HG03442 (cell line): ENCODE measurements around the gene HEPN1.

ENCODE experiments used
- ATAC-seq: cut with Tn5 transposase; IDR thresholded peaks from one replicate; pipeline ENCODE4 v1.9.1; 2021; ENCODE audit warnings: mild to moderate bottlenecking, moderate library complexity; ENCODE audit not compliant: unreplicated experiment

Gene HEPN1

DNA sequence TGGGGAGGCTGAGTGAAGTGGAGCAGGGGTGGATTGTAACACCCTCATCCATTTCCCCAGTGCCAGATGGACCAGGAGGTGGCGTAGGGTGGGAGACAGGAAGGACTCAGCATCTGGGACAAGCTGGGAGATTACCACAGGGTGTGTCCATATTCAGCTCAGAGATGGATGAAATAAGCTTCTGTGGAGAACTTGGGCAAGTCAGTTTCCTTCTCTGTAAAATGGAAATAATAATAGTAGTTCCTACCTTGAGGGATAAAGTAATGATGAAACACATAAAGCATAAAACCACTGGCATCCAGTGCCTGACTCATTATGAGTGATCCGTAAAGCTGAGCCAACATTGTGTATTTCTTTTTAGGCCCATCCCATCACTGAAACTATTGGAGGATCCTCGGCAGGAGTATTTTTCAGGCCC lies 20.8 kb upstream of the HEPN1 start:
- no peak for ATAC-seq

DNA sequence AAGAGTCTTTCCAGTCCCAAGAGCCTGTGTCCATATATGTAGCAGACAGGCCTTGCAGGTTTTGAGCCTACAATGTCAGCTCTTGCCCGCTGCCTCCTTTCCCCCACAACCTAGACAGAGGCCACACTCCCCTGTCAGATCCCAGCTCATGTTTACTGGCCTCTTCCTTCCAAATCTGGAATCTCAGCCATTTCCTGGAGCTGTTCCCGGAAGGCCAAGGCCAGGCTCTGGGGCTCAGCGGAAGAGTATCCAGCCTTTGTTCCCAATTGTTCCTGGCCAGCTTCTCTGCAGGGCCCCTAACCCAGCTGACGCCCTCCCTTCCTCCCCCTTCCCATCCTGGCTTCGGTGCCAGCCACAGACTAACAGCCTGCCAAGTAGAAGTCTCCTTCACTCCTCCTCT lies 20.3 kb upstream of the HEPN1 start:
- no peak for ATAC-seq

DNA sequence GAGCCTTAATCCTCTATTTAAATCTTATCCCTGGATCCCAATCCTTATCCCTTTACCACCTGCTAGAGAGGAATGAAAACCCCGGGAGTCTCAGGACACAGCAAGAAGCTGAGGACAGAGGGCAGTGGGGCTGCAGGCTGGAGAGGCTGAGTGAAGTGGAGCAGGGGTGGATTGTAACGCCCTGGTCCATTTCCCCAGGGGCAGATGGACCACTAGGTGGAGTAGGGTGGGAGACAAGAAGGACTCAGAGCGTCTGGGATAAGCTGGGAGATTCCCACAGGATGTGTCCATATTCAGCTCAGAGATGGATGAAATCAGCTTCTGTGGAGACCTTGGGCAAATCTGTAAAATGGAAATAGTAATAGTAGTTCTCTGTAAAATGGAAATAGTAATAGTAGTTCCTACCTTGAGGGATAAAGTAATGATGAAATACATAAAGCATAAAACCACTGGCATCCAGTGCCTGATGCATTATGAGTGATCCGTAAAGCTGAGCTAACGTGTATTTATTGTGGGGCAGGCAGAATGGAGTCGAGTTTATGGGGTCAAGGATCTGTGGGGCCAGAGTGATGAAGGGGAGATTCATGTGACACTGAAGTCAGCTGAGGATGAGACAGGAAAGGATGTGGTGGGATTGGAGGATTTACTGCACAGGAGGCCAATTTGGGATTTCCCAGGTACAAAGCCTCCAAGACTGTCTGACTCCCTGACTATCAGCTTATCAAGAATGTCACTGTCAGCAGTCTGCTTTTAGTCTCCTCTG lies 19.5 kb upstream of the HEPN1 start:
- no peak for ATAC-seq

DNA sequence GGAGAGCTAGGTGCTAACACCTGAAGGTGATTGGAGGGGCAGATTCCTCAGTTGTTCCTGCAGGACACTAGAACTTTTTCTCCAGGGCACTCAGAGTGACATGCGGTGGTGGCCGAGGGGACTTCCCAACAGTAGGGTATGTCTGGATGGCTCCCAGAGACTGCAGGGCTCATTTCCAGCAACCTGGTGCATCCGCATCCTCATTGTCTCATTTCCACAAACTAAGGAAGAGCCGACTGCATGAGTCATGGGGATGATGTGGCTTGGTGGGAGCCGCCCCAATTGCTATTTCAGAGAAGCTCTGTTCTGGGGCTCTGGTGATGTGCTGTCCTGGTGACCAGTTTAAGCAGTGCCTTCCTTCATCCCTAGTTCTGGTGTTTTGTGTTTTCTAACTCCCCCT lies 18.6 kb upstream of the HEPN1 start:
- no peak for ATAC-seq

DNA sequence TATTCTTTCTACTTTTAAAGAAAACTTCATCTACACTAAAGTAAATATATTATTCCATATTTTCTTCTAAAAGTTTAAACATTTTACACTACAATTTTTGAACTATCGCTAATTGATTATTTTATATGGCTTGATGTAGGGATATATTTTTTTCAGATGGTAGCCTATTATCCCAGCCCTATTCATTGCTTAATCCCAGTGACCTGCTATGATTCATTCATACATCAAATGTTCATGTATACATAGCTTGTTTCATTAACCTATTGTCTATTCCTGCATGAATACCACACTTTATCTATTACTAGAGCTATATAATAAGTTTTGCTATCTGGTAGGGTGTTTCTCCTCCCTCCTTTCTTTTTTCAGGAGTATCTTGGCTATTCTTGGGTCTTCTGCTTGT lies 16.4 kb upstream of the HEPN1 start:
- no peak for ATAC-seq

DNA sequence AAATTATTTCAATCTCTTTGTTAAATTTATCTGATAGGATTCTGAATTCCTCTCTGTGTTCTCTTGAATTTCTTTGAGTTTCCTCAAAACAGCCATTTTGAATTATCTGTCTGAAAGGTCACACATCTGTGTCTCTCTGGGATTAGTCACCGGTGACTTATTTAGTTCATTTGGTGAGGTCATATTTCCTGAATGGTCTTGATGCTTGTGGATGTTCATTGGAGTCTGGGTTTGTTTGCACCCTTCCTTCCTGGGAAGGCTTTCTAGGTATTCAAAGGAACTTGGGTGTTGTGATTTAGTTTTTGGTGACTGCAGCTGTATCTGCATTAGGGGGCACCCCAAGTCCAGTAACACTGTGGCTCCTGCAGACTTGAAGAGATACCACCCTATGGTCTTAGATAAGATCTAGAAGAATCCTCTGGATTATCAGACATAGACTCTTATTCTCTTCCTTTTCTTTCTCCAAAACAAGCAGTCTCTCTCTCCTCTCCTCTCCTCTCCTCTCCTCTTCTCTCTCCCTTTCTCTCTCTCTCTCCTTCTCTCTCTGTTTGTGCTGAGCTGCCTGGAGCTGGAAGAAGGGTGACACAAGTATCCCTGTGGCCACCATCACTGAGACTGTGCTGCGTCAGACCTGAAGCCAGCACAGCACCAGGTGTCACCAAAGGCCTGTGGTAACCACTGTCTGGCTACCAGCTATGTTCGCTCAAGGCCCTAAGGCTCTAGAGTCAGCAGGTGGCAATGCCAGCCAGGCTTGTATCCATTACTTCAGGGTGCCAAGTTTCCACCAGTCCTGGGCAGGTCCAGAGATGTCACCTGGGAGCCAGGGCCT lies 3.3 kb upstream of the HEPN1 start:
- ATAC-seq, result no peak

DNA sequence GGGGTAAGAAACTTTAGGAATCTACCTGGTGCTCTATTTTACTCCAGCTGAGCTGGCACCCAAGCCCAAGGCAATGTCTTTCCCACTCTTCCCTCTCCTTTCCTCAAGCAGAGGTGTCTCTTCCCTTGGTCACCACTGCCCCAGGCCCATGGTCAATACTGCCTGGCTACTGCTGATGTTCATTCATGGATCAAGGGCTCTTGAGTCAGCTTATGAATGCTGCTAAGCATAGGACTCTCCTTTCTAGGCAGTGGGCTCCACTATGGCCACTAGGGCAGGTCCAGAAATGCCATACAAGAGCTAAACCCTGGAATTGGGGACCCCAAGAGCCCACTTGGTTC lies 2.7 kb upstream of the HEPN1 start:
- ATAC-seq, result no peak

DNA sequence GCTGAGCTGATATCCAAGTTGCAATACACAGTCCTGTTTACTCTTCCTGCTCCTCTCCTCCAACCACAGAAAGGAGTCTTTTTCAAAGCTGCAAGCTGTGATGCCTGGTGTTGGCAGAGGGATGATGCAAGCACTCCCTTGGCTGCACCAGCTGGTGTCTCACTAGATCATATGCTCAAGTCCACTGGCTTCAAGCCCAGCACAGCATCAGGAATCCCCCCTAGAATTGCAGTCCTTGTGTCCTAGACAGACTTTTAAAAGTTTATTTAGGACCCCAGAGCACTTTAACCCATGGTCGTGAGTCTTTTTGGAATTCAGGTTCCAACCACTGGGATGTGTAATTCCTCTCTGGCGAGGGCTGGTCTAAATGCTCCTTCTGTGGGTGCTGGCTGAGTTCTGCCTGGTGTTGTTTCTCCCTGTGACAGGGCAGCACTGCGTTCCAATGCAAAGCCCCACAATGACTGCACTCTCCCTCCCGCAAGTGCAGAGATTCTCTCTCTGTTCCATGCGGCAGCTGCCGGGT lies 1.9 kb upstream of the HEPN1 start:
- no peak for ATAC-seq

DNA sequence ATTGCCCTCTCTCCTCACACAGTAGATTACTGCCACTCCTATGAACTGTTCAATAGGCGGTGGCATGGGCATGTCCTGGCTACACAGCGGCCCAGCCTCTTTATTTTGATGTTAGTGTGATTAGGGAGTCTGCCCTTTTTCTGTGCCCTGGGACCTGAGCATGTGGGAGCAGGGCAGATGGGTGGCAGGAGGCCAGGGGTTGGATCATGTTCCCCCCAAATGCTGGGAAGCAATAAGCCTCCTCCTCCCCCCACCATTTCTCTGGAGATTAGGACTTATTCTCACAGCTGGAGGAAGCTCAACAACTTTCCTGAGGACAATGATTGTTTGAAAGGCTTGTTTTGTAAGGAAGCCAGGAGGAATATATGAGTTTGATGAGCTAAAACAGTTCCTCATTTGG lies 848 bp downstream of the HEPN1 start:
- no peak for ATAC-seq

DNA sequence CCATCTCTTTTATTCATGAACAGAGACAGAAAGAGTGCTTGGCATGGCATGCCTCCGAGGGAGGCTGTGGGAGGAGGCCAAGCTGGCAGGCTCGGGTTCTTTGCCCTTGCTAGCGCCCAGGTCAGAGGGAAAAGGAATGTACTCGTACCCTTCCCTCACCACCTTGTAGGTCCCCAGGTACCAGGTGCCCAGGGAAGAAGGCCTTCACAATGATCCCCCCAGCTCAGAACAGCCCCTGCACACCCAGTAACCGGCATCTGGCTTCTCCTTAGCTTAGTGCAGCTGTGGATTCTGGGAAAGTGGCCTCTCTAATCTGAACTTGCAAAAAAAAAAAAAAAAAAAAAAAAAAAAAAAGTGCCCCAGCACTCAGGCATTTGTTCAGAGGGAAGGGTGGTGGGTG lies 1.3 kb downstream of the HEPN1 start:
- ATAC-seq, result no peak

DNA sequence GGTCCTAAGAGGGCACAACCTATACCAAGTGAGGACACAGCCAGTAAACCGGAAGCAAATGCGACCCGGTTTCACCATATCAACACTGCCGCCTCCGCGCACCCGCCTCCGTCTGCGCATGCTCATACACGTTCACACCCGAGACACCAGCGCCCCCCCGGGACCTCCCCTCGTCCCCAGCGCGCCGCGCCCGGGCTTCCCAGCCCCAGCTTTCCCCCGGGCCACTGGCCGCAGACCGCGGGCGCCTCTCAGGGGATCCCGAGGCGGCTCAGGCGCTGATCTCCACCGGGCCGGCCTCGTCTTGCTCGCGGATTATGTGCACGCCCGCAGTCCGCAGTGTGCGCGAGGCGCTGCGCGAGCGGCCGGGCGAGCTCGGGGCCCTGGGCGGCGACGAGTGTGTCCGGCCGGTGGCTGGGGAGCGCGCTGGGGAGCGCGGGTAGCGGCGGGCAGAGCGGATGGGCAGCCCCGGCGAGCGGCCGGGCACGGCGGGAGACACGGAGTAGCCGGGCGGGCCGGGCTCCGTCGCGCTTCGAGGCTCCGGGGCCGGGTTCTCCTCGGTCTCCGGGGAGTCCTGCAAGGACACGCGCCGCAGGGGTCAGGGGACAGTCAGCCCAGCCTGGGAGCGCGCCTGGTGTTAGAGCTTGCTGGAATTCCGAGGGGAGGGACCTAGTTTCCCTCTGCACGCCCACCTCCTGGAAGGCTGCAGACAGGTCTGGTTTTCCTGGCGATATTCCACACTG lies 2.0 kb downstream of the HEPN1 start:
- peak; percentile 65 for ATAC-seq

DNA sequence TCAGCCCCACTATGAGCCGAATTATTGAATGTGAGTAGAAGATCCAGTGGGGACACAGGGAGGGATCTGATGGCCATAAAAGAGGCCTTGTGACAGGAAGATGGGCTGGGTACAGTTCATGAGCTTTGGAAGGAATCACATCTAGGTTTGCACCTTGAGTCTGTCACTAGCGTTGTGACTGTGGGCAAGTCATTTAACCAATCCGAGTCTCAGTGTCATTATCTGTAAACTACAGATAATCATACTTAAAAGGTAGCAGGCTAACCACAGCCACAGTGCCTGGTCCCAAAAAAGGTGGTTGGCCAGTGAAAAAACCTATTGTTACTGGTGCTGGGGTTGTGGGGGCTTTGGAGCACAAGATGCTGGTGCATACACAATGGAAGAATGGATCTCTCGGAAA lies 3.8 kb downstream of the HEPN1 start:
- ATAC-seq, result no peak

DNA sequence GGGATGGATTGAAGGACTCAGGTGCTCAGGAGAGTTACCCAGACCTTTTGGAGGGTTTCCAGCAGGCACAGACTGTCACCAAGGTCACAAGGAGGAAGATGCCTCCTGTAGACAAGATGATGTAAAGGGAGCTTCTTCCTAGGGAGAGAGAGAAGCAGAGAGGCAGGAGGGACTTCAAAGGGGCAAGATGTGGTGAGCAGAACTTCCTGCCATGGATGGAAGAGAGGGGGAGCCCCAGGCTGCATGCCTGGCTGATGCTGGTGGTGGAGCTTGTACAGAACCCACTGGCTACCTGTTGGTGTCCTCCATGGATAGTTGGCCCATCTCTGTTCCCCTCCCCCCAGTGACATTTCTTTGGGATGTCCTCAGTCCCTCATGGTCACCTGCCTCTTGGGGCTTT lies 4.2 kb downstream of the HEPN1 start:
- ATAC-seq, result no peak

DNA sequence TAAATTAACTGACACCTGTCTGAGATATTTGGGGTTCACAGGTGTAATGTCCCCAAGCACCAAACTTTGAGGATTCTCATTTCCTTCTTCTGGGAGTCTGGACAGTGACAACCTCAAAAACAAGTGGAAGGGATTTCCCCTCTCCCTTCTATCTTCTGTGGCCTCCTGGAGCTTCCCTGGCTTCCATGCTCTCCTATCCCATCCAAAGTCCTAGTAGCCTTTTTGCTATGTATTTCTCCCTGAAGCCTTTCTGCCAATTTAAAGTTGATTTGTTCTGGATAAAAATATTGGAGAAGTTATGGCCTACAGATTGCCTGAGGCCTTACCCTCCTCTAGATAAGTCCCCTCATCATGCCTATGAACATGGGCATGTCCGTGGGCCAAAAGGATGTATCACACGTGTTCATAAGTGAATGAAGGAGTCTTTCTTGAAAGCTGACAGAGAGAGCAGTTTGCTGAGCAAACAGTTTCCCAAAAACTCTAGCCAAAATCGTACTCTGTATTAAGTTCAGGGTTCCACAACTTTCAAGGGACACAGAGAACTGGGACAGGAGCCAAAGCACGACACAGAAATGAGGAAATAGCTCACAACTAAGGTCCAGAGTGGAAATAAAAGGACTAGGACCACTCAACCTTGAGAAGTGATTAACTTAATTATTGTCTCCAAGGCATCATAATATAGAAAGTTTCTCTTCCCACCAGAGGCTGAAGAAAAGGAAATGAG lies 10.1 kb downstream of the HEPN1 start:
- ATAC-seq, result no peak

DNA sequence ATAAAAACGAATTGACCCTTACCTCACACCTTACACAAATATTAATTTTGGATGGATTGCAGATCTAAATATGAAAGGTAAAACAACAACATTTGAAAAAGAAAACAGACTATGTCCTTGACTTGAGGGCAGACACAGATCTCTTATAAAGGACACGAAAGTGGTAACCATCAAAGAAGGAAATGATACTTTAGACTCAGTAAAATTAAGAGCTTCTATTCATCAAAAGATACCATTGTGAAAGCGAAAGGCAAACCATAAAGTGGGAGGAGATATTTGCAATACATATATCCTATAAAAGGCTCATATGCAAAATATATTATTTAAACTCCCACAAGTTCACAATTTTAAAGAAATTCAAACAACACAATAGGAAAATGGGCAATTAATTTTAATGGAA lies 11.7 kb downstream of the HEPN1 start:
- ATAC-seq, result peak; percentile 91

DNA sequence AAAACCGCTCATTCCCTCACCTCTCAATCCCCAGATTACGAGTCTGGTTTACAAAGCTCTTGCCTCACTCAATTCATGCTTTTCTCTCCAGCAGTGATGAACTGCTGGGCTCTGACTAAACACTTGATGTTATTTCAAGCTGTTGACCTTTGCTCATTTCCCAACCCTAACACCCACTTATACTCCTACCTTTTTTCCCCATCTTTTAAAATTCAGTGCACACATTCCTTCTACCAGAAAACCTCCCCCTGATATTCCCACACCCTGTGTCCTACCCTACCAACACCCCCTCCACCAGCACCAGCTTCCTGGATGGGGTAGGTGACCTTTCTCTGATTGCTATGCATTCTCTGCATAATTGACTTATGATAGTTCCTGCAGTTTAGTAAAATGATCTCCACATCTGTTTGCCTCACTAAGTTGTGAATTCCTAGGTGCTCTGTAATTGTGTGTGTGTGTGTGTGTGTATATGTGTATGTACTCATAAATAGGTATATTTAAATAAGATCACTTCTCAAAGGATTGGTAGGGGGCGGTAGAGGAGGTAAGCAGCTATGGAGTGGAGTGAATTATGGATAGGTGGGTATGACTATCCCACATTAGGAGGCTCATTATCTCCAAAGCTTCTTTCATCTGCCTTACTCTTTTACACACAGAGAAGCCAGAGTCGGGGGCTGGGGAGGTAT lies 16.0 kb downstream of the HEPN1 start:
- ATAC-seq, result no peak

DNA sequence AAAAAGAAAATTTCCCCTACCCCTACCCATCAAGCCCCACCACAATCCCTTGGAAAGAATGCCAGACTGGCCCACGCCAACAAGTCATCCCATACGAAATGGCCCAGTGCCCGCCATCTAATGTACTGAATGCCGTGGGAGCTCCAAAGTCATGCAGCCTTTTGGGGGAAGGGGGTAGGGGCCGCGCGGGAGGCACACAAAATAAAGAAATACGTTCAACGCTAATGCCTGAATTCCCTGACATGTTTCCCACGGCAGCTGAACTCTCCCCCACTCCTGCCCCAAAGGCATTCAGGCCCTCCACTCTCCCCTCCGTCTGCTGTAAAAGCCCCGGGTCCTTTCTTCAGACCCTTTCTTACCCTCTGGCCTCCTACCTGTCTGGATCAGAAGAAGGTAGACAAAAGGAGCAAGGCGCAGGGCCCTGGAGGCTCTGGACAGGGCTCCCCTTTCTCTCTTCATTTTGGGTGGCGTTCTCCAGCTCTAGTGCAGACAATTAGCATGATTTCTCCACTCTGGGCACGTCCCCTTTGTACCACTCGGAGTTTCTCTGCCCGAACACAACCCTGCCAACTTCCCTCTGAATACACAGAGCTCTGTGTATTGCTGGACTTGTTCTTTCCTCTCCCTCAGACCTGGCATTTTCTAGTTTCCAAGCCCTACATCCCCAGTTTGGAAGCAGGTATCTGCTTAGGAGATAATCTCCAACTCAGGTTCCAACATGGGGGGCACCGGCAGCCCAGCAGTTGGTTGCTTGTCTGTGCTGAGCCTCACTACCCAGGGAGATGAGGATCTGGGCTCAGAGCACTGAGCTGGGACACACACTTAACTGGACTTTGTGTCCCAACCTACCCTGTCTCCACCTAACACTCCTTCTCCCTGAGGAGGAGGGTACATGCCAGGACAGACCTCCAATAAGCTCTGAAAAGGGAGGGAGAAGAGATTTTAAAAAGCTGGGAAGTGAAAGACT lies 16.8 kb downstream of the HEPN1 start, which contains the start of gene HEPACAM:
Gene HEPACAM, minus strand, starts transcription at position 500 of the 967 bp plus-strand sequence. Its CDS starts 41 bp downstream, at position 459.
- no peak for ATAC-seq

DNA sequence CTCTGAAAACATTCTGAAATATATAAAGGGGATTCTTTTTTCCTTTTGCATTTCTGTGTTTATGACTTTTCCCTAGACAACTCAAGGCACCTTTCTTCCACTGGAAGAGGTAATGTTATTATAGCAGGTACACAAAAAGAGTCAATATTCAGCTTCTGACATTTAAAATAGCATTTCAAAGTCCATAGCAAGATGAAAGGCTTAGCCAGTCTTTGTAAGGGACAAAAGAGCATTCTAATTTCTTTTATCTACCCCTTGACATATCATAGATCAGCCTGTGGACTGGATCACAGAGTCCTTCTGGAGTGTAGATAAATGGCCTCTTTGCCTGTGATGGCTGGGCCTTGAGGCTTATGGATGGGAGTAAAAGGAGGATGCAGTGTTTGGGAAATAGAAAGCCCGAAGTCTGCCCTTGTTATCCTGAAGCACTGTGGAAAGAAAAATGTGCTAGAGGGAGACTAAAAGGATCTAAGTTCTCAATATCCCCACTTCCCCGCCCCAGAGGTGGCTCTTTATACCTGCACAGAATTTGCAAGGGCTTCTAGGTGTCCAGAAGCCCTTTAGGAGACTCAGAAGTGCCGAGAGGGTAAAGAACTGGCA lies 18.4 kb downstream of the HEPN1 start:
- no peak for ATAC-seq
